GM12878 (cell line): ENCODE data around the gene CASP4.

Experiments
- CHD2 ChIP-seq: IDR thresholded peaks from 2 replicates; pipeline ENCODE4 v1.6.1; 2011; ENCODE audit warnings: low read depth, low read length, improper control_type of control experiment, borderline replicate concordance
- EP300 ChIP-seq, 2 experiments: fragments of 150-350 bp in 1 of 2; IDR thresholded peaks; 2 replicates each; pipeline ENCODE4 v1.6.1; 2011 to 2012; ENCODE audit warnings: low read depth in 2 of 2, low read length in 2 of 2, borderline replicate concordance in 1 of 2, improper control_type of control experiment in 1 of 2, inconsistent platforms in 1 of 2; ENCODE audit not compliant: control insufficient read depth in 1 of 2
- FOXK2 ChIP-seq: fragments of 450-650 bp; IDR thresholded peaks from 2 replicates; pipeline ENCODE4 v1.6.1; 2017; ENCODE audit warnings: mild to moderate bottlenecking, moderate library complexity
- GABPA ChIP-seq: IDR thresholded peaks from 2 replicates; pipeline ENCODE4 v1.6.1; 2014; ENCODE audit warnings: antibody characterized with exemption, low read depth, mild to moderate bottlenecking, inconsistent platforms
- HCFC1 ChIP-seq: fragments of 150-350 bp; IDR thresholded peaks from 2 replicates; pipeline ENCODE4 v1.6.1; 2014; ENCODE audit warnings: low read length
- NRF1 ChIP-seq: conservative IDR thresholded peaks from 2 replicates; pipeline ENCODE4 v1.6.1; 2011; ENCODE audit warnings: mild to moderate bottlenecking, low read depth, low read length, improper control_type of control experiment
- POLR2AphosphoS5 ChIP-seq: IDR thresholded peaks from 2 replicates; pipeline ENCODE4 v1.6.1; 2011; ENCODE audit warnings: mild to moderate bottlenecking, low read length, inconsistent platforms
- TAF1 ChIP-seq: IDR thresholded peaks from 2 replicates; pipeline ENCODE4 v1.6.1; 2011; ENCODE audit warnings: mild to moderate bottlenecking, low read depth, low read length, borderline replicate concordance
- YY1 ChIP-seq: IDR thresholded peaks from 2 replicates; pipeline ENCODE4 v1.6.1; 2011; ENCODE audit warnings: low read depth, mild to moderate bottlenecking, low read length
- ZNF207 ChIP-seq: fragments of 450-650 bp; IDR thresholded peaks from 2 replicates; pipeline ENCODE4 v1.6.1; 2014; ENCODE audit warnings: antibody characterized with exemption, mild to moderate bottlenecking, borderline replicate concordance
- TF ChIP-seq, protein P1 (sequence below), 3 experiments: IDR thresholded peaks in 2 of 3; conservative IDR thresholded peaks in 1 of 3; 2 replicates each; pipeline ENCODE4 v1.5.1; 2011; ENCODE audit warnings: low read depth in 3 of 3, low read length in 3 of 3, mild to moderate bottlenecking in 3 of 3, control low read depth in 2 of 3, moderate library complexity in 2 of 3, inconsistent platforms in 1 of 3, mixed read lengths in 1 of 3; ENCODE audit not compliant: control insufficient read depth in 2 of 3, insufficient read depth in 1 of 3; ENCODE audit errors: extremely low read depth in 1 of 3
- TF ChIP-seq, protein P2 (sequence below): IDR thresholded peaks from 2 replicates; pipeline ENCODE4 v1.6.1; 2012; ENCODE audit warnings: mild to moderate bottlenecking, low read depth, low read length

DNA sequence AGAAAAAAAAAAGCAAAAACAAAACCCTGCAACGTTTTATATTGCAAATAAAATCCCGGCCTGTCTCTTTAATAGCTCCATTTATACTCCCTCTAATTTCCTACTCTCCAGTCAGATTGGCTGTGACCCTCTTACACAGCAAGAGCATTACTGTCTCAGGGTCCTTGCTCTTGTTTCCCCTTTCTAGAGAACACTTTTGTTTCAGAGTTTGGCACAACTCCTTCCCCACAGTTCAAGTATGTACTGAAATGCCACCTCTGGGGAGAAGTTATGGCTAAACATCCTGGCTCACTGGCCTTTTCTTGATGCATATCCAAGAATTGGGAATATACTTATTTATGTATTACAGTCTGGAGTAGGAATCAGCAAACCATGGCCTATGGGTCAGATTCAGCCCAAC, 72.7 kb downstream of the CASP4 start:
- TF ChIP-seq EP300 (IDR thresholded peaks at IDR 0.05; ENCODE audit: borderline replicate concordance in 1 of 2, control insufficient read depth in 1 of 2, low read depth in 2 of 2, low read length in 2 of 2), result no peak
- no peak for TF ChIP-seq ZNF207
- TF ChIP-seq, protein P1, sequence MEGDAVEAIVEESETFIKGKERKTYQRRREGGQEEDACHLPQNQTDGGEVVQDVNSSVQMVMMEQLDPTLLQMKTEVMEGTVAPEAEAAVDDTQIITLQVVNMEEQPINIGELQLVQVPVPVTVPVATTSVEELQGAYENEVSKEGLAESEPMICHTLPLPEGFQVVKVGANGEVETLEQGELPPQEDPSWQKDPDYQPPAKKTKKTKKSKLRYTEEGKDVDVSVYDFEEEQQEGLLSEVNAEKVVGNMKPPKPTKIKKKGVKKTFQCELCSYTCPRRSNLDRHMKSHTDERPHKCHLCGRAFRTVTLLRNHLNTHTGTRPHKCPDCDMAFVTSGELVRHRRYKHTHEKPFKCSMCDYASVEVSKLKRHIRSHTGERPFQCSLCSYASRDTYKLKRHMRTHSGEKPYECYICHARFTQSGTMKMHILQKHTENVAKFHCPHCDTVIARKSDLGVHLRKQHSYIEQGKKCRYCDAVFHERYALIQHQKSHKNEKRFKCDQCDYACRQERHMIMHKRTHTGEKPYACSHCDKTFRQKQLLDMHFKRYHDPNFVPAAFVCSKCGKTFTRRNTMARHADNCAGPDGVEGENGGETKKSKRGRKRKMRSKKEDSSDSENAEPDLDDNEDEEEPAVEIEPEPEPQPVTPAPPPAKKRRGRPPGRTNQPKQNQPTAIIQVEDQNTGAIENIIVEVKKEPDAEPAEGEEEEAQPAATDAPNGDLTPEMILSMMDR (IDR thresholded peaks at IDR 0.05 in 2 of 3, conservative IDR thresholded peaks at IDR 0.05 in 1 of 3; ENCODE audit: control insufficient read depth in 2 of 3, extremely low read depth in 1 of 3, insufficient read depth in 1 of 3, low read depth in 3 of 3, low read length in 3 of 3), result no peak
- TF ChIP-seq HCFC1, result no peak
- no peak for TF ChIP-seq NRF1
- TF ChIP-seq, protein P2, sequence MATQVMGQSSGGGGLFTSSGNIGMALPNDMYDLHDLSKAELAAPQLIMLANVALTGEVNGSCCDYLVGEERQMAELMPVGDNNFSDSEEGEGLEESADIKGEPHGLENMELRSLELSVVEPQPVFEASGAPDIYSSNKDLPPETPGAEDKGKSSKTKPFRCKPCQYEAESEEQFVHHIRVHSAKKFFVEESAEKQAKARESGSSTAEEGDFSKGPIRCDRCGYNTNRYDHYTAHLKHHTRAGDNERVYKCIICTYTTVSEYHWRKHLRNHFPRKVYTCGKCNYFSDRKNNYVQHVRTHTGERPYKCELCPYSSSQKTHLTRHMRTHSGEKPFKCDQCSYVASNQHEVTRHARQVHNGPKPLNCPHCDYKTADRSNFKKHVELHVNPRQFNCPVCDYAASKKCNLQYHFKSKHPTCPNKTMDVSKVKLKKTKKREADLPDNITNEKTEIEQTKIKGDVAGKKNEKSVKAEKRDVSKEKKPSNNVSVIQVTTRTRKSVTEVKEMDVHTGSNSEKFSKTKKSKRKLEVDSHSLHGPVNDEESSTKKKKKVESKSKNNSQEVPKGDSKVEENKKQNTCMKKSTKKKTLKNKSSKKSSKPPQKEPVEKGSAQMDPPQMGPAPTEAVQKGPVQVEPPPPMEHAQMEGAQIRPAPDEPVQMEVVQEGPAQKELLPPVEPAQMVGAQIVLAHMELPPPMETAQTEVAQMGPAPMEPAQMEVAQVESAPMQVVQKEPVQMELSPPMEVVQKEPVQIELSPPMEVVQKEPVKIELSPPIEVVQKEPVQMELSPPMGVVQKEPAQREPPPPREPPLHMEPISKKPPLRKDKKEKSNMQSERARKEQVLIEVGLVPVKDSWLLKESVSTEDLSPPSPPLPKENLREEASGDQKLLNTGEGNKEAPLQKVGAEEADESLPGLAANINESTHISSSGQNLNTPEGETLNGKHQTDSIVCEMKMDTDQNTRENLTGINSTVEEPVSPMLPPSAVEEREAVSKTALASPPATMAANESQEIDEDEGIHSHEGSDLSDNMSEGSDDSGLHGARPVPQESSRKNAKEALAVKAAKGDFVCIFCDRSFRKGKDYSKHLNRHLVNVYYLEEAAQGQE, result no peak
- TF ChIP-seq TAF1, result no peak
- no peak for TF ChIP-seq POLR2AphosphoS5
- no peak for TF ChIP-seq YY1
- TF ChIP-seq FOXK2, result no peak
- TF ChIP-seq GABPA, result no peak
- no peak for TF ChIP-seq CHD2
